ENCODE data around the gene CD300LF.

DNA sequence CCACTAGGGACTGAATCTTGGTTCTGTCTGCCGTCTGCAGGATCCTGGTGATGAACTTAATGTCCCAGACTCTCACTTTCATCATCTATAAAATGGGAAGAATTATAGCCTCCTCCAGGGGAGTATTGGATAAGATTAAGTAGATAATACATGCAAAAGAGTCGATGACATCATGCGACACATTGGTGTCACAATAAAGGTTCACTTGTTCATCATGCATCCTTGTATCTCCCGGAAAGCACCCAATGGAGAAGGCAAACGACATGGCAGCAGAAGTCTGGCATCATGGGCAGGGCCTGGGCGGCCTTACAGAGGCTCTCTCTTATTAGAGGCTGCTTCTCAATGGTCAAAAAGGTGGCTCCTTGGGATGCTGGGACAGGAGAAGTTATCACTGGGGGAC is 54.1 kb downstream of the CD300LF start:
- TF ChIP-seq, protein P1, sequence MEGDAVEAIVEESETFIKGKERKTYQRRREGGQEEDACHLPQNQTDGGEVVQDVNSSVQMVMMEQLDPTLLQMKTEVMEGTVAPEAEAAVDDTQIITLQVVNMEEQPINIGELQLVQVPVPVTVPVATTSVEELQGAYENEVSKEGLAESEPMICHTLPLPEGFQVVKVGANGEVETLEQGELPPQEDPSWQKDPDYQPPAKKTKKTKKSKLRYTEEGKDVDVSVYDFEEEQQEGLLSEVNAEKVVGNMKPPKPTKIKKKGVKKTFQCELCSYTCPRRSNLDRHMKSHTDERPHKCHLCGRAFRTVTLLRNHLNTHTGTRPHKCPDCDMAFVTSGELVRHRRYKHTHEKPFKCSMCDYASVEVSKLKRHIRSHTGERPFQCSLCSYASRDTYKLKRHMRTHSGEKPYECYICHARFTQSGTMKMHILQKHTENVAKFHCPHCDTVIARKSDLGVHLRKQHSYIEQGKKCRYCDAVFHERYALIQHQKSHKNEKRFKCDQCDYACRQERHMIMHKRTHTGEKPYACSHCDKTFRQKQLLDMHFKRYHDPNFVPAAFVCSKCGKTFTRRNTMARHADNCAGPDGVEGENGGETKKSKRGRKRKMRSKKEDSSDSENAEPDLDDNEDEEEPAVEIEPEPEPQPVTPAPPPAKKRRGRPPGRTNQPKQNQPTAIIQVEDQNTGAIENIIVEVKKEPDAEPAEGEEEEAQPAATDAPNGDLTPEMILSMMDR (conservative IDR thresholded peaks at IDR 0.05; ENCODE audit: low read depth, low read length) = no peak
- no peak for TF ChIP-seq EZH2 (IDR thresholded peaks at IDR 0.05; ENCODE audit: low read length, unreplicated experiment)
- no peak for TF ChIP-seq EZH2phosphoT487 (IDR thresholded peaks at IDR 0.05; ENCODE audit: borderline replicate concordance, low read length)

Data from PC-3 (cell line).